Measurements from ENCODE around the gene SMIM13. TPM values are rescaled to one million over a fixed set of nuclear protein-coding genes. Genes with fewer than 3 reads are reported as not detected.

SMIM13 gene
- polyA plus RNA-seq, 1 donor (not counting 4 experiments of a cell fraction or from before 2014, with no cell fraction given), result 7.7 TPM

- Histone ChIP-seq H3K79me2 (ENCODE audit: control insufficient read depth, insufficient read depth, low read length) (no peaks in the 10 kb centered on the region), H2AFZ (ENCODE audit: control insufficient read depth, low read length) (no peak overlapping the region), H3K36me3 (ENCODE audit: control insufficient read depth in 2 of 2, extremely low read depth in 1 of 2, insufficient read depth in 2 of 2, low read length in 2 of 2) (no peaks in the 10 kb centered on the region), H3K9ac (ENCODE audit: control insufficient read depth, extremely low read depth, insufficient read depth, low read length) (no peak overlapping the region), H3K27me3 (ENCODE audit: control insufficient read depth, extremely low read depth, insufficient read depth, low read length) (no peaks in the 10 kb centered on the region), H3K9me1 (ENCODE audit: control insufficient read depth, extremely low read depth, insufficient read depth, low read length) (no peaks in the 10 kb centered on the region), H3K4me3 (ENCODE audit: control insufficient read depth in 2 of 3, extremely low read depth in 1 of 3, insufficient read depth in 2 of 3, low read depth in 1 of 3, low read length in 3 of 3) (no peak overlapping the region), H3K4me2 (ENCODE audit: control insufficient read depth, extremely low read depth, insufficient read depth, low read depth, low read length) (no peak overlapping the region), H3K9me3 (ENCODE audit: control insufficient read depth, low read depth, low read length) (no peaks in the 10 kb centered on the region), H3K27ac (ENCODE audit: control insufficient read depth, insufficient read depth, low read length) (no peak overlapping the region), H3K4me1 (ENCODE audit: control insufficient read depth, extremely low read depth, insufficient read depth, low read length) (no peaks in the 10 kb centered on the region), H4K20me1 (ENCODE audit: control insufficient read depth, extremely low read depth, insufficient read depth, low read length) (no peaks in the 10 kb centered on the region)
- no peak for DNase-seq (ENCODE audit: low read depth, low spot score)
- dilution Hi-C loops (cut with MboI; ENCODE audit: extremely low pct_ligation_motif_present, low sequenced_read_pairs), result loop anchor here (25.0 kb wide), 1 partner anchor 91 kb away; no protein-coding TSS in a partner anchor
- FAIRE-seq, result no peak
- TF ChIP-seq CTCF (optimal IDR thresholded peaks at IDR 0.05 in 1 of 3, IDR thresholded peaks at IDR 0.05 in 1 of 3, conservative IDR thresholded peaks at IDR 0.05 in 1 of 3; ENCODE audit: extremely low read depth in 1 of 3, insufficient read depth in 2 of 3, low read length in 3 of 3), result no peak
- TF ChIP-seq EZH2 (IDR thresholded peaks at IDR 0.05; ENCODE audit: low read length), result no peak
Measured at GRCh38 chr6:11053307-11053706, 40.3 kb upstream of the SMIM13 start.

DNA sequence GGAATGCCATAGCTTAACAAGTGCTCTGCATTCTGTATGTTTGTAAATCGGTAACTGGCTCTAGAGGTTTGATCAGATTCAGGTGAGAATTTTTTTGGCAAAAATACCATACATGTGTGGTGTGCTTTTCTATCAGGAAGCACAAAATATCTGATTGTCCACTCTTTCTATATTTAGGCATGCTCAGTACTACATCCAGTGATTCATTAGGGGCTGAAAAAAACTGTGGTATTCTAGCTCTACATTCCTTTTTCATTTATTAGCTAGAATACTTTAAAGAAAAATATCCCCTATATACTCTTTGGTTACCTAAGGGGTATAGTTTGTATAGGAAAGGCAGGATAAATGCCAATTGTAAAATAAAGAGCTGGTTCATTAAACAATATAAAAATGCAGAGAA lies 38.9 kb upstream of the SMIM13 start:
- DNase-seq (ENCODE audit: low read depth, low spot score), result no peak
- no peaks in the 10 kb centered on the region for H3K27me3 ChIP-seq (ENCODE audit: control insufficient read depth, extremely low read depth, insufficient read depth, low read length)
- H3K9ac ChIP-seq (ENCODE audit: control insufficient read depth, extremely low read depth, insufficient read depth, low read length), result no peak overlapping the region
- TF ChIP-seq EZH2 (IDR thresholded peaks at IDR 0.05; ENCODE audit: low read length), result no peak
- TF ChIP-seq CTCF (optimal IDR thresholded peaks at IDR 0.05 in 1 of 3, IDR thresholded peaks at IDR 0.05 in 1 of 3, conservative IDR thresholded peaks at IDR 0.05 in 1 of 3; ENCODE audit: extremely low read depth in 1 of 3, insufficient read depth in 2 of 3, low read length in 3 of 3), result no peak
- H2AFZ ChIP-seq (ENCODE audit: control insufficient read depth, low read length), result no peak overlapping the region
- dilution Hi-C loops (cut with MboI; ENCODE audit: extremely low pct_ligation_motif_present, low sequenced_read_pairs), result loop anchor here (25.0 kb wide), 1 partner anchor 92 kb away; no protein-coding TSS in a partner anchor
- H3K4me3 ChIP-seq (ENCODE audit: control insufficient read depth in 2 of 3, extremely low read depth in 1 of 3, insufficient read depth in 2 of 3, low read depth in 1 of 3, low read length in 3 of 3), result no peak overlapping the region
- no peak for FAIRE-seq
- no peak overlapping the region for H3K27ac ChIP-seq (ENCODE audit: control insufficient read depth, insufficient read depth, low read length)
- H3K9me1 ChIP-seq (ENCODE audit: control insufficient read depth, extremely low read depth, insufficient read depth, low read length), result no peaks in the 10 kb centered on the region
- no peaks in the 10 kb centered on the region for H3K79me2 ChIP-seq (ENCODE audit: control insufficient read depth, insufficient read depth, low read length)
- H3K36me3 ChIP-seq (ENCODE audit: control insufficient read depth in 2 of 2, extremely low read depth in 1 of 2, insufficient read depth in 2 of 2, low read length in 2 of 2), result no peaks in the 10 kb centered on the region
- no peak overlapping the region for H3K4me2 ChIP-seq (ENCODE audit: control insufficient read depth, extremely low read depth, insufficient read depth, low read depth, low read length)
- no peaks in the 10 kb centered on the region for H3K4me1 ChIP-seq (ENCODE audit: control insufficient read depth, extremely low read depth, insufficient read depth, low read length)
- no peaks in the 10 kb centered on the region for H4K20me1 ChIP-seq (ENCODE audit: control insufficient read depth, extremely low read depth, insufficient read depth, low read length)
- no peaks in the 10 kb centered on the region for H3K9me3 ChIP-seq (ENCODE audit: control insufficient read depth, low read depth, low read length)

Data from keratinocyte (primary cell).